Endometrium (tissue), 2 donors: ENCODE measurements around the gene CORO6.

Source experiments
- FAIRE-seq: peaks from 2 replicates; lab custom pipeline; 2012; peaks lifted over from hg19 to GRCh38; lab: Jason Lieb, UNC
- donor health status: control.
- donor health status: control.

The CORO6 gene

GRCh38 chr17:29612404-29613280 lies 10.1 kb downstream of the CORO6 start:
- no peak for FAIRE-seq

DNA sequence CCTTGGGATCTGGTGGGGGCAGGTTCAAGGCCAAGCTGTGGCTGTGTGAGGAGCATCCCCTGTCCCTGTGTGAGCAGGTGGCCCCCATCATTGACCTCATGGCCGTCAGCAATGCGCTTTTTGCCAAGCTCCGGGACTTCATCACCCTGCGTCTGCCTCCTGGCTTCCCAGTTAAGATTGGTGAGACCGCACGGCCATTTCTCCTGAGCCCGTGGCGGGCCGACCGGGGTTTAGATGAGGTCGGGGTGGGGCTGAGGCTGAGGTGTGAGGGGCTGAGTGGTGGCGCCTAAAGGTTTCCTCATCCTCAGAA lies 10.7 kb downstream of the CORO6 start:
- FAIRE-seq, result no peak

DNA sequence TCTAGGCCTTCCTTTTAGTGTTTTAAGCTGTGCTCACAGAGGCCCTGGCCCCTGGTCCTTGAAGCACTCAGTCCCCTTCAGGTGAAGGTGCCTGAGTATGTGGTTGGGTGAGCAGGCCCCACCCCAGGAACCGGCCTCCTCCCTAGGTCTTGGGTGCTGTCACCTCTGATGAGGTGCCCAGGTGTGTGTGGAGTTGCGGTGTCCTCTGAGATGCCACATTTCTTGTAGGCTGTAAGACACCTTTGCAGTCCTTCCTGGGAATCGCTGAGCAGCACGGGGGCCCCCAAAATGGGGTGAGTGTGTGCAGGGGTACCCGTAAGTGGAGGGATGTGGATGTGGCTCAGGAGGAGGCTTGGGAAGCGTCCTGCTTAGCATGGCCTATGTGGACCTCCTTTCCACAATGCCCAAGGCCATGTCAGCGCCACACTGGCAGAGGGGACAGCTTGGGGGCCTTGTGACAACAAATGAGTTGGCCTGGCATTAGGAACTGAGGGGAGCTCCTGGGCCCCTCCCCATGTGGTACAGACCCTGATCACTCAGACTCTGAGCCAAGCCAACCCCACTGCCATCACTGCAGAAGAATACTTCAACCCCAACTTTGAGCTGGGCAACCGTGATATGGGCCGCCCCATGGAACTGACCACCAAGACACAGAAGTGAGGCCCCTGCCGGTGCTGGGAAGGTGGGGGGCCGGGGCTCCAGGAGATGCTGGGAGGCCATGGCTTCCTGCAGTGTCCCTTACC lies 11.2 kb downstream of the CORO6 start:
- no peak for FAIRE-seq

DNA sequence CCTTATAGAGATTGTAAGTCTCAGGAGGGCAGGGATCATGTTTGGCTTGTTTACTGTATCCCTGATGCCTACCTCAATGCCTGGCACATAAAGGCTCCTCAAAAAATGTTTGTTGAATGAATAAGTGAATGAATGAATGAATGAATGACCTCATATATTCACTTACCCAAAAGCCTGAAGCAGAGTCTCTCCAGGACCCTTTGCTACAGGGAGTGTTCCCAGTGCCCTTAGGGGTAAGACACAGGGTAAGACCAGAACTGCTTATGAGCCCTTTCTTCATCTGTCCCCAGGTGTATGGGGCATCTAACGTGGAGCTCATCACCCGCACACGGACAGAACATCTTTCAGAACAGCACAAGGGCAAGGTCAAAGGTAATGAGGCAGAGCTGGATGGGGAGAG lies 12.3 kb downstream of the CORO6 start:
- FAIRE-seq, result no peak

DNA sequence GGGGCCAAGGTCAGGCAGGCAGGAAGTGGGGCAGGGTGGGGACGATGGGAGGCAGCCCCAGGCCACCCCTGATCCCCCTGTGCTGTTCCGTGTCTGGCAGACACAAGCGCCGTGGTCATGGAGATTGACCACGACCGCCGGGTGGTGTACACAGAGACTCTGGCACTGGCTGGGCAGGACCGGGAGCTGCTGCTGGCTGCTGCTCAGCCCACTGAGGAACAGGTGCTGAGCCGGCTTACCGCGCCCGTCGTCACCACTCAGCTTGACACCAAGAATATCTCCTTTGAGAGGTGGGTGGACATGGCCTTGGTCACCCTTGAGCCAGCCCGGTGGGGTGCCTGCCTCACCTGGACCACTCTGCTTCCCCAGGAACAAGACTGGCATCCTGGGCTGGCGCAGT lies 13.7 kb downstream of the CORO6 start:
- FAIRE-seq, result no peak

DNA sequence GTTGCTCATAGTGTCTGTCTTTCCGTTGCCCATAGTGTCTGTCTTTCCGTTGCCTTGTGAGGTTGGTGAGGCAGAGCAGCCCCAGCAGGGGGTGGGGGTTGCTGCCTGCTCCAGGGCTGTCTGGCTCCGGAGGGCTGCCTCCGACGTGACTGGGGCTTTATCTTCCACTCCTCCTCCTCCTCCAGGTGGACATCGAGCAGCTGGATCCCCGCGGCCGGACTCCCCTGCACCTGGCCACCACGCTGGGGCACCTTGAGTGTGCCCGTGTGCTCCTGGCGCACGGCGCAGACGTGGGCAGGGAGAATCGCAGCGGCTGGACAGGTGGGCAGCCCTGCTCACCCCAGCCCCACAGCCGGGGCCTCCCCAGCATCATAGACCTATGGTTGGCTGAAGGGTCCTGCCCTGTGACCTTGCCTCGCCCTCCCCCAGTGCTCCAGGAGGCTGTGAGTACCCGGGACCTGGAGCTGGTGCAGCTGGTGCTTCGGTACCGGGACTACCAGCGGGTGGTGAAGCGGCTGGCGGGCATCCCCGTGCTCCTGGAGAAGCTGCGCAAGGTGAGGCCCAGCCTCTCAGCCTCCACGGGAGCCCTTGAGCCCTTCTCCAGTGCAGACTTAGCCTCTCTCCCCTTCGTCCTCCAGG lies 15.0 kb downstream of the CORO6 start:
- no peak for FAIRE-seq

- no peak for FAIRE-seq
Observed at GRCh38 chr17:29603109-29603674, 19.5 kb downstream of the CORO6 start.

DNA sequence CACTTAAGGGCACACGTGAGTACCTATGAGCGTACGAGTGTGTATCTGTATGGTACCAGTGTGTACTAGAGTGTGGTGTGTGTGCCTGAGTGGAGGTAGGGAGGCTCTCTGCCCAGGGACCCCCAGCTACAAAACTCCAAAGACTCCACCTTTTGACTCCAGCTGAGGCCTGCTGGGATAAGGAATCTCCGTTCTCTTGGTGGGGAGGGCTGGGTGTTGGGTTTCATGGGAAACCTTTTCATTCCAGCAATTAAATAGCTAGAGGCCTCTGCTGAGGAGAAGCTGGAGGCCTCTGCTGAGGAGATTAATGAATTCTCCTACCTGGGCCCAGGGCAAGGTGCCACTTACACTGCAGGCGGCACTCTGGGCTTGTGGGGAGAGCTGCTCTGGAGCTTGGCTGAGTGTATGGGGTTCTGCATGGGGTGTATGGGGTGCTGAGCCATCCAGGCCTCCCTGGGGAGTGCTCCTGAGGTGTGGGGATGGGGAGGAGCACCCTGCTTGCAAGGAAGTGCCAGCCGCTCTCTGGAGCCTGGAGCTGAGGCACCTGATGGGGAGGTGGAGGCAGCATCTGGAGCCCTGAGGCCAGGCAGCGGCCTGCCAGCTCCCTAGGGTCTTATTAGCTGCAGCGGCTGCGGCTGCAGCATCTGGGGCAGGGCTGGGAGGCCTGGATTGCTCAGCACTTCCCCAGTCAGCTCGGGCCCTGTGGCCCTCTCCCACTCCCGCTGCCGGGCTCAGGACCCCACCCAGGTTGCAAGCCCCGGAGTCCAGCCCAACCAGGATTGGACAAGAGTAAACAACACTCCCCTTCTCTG lies 25.1 kb downstream of the CORO6 start:
- FAIRE-seq, result no peak

GRCh38 chr17:29596811-29597210 lies 25.9 kb downstream of the CORO6 start:
- FAIRE-seq, result no peak

DNA sequence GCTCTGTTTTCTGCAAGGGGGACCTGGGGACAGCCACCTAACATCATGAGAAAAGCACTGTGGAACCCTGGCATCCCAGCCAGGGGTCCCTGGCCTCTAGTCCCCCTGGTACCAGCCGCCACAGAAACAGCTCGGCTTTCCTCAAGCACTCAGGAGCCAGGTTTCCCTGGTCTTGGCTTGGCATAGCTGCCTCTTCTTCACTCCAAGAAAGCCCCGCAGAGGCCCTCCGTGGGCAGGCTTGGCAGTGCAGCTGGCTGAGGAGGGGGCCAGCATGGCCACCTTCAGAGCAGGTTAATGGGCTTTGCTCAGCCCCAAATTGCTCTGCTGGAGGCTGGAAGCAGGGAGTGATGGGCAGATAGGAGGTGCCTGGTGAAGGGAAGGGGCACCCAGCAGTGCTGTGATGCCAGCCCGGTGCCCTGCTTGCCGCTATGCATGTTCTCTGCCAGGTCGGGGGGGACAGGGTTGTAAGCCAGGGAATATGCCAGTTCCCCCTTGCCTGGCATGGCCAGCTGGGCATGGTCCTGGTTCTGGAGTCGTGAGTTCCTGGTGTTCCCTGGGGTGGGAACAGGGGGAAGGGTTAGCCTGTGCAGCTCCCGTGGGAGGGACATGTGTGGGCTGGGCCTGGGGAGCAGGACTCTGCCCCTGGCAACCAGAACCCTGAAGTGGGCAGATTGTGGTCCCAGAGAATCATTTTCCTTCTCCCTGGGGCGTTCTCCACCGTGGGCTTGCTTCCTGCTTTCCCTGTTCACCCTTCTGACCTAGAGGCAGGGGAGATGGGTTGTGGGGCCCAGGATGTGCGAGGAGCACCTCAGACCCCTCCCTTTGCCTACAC lies 26.6 kb downstream of the CORO6 start:
- no peak for FAIRE-seq

DNA sequence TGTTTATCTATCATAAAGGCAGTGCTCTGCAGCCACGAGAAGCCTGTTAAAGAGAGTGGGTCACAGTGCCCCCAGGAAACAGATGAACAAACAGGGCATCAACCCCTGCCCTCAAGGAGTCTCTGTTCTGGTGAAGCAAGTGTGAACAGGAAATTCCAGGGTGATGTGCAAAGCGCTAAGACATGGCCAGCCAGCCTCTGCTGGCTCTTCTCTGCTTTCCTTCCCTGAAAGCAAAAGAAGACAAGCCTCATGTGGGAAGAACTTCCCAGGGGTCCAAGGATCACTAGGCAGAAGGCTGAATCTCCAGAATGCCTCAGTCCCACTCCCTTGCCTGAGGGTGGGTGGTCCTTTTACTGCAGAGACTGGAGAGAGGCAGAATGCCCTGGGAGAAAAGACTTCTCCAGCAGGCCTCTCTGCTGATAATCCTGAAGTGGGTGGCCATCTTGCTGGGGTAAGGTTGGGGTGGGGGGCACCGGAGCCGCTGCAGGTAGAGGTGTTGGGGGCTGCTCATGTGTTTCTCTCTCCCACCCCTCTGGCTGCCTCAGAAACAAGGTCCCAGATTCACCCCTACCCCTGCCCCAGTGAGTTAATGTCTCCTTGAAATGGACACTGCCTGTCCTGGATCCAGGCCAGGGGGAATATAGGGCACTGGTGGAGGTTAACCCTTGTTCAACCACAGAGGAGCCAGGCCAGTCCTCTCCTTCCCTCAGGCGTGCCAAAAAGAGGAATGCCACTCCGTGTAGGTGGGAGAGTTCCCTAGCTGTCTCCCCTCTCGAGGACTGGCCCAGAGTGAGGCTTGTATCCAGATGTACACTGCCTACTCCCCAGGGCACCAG lies 27.4 kb downstream of the CORO6 start:
- no peak for FAIRE-seq

- no peak for FAIRE-seq
Observed at GRCh38 chr17:29594519-29595090, 28.1 kb downstream of the CORO6 start.

DNA sequence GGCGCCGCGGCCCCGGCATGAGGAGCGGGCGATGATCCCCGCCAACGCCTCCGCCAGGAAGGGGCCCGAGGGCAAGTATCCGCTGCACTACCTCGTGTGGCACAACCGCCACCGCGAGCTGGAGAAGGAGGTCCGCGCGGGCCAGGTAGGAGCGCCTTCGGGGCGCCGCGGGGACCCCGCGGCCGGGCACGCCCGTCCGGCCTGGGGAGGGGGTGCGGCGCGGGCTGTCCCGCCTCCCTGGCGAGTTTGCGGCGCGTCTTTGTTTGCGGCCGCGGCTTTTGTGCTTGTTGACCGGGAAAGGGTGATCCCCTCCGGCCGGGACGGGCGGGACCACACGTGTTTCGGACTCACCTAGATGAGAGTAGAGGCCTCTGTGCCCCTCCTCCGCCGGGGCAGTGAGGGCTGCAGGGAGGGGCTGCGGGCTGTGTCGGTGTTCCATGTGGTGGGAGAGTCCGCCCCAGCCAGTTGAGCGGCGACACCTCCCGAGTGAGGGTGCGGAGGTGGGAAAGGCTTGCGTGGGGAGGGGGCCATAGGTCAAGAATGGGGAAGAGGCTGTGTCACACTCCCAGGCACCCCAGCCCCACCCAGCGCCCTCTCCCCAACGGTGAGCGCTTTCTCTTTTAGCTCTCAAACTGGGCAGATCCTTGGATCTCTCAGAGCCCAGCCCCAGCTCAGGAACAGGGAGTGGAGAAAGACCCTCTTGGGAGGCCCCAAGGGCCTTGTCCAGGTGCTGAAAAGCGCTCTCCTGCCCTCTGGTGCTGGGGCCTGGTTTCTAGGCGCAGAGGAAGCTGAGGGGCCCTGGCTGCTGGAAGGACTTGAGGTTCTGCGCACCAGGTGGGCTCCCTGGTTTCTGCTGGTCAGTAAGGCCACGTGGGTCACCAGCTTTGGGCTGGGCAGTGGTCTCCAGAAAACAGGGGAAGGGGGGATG lies 28.9 kb downstream of the CORO6 start:
- FAIRE-seq, result no peak

DNA sequence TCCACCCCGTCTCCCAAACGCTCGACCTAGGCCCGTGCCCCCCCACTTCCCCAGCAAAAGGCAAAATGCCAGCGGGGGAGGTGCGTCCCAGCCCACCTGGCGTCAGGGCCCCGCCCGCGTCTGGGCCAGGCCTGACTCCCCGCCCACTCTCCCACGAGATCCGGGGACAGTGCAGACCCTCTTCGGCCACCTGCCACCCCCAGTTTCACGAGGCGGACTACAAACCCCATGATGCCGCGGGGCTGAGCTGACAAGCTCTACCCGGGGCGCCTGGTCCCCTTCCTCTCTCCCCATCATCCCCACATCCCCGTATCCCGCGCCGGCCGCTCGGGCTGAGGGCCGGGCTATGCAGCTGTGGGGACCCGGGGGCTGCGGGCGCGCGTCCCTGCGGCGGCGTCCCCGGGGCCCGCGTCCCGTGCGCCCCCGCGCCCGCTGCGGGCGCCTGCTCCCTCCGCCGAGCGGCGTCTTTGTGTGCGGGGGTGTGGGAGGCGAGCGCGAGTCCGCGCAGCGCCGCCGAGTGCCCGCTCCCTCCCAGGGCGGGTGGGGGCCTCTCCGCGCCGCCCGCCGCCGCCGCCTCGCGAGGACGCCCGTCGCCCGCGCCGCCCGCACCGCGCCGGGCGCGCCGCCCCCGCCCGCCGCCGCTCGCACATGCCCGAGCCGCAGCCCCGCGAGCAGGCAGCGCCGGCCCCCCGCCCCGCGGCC lies 29.7 kb downstream of the CORO6 start, which contains the start of gene ANKRD13B:
TSS of gene ANKRD13B (plus strand) at position 283 of the 702 bp plus-strand sequence. CDS start 490 bp downstream, outside the sequence.
- no peak for FAIRE-seq

- FAIRE-seq, result peak; percentile 78
Observed at GRCh38 chr17:29591737-29592608, 30.7 kb downstream of the CORO6 start.

- no peak for FAIRE-seq
Observed at GRCh38 chr17:29591146-29591736, 31.5 kb downstream of the CORO6 start.
